ENCODE measurements around the gene DNASE1L2. TPM values are rescaled to one million over a fixed set of nuclear protein-coding genes. Genes with fewer than 3 reads are reported as not detected.

Gene DNASE1L2
- total RNA-seq: 2.2 and 2.4 TPM in 2 replicates
- 2.5 TPM for polyA plus RNA-seq (2012)

- DNase-seq (ENCODE audit: low read depth): no peak
Observed at GRCh38 chr16:2236337-2237101, at the start of gene DNASE1L2. Gene DNASE1L2, plus strand, starts transcription at chr16:2236444. Its CDS starts 373 bp downstream, at chr16:2236817.

- no peak for DNase-seq (ENCODE audit: low read depth)
Observed at GRCh38 chr16:2186505-2186904, 49.7 kb upstream of the DNASE1L2 start.

GRCh38 chr16:2187212-2187611 is 49.0 kb upstream of the DNASE1L2 start:
- DNase-seq (ENCODE audit: low read depth): no peak

GRCh38 chr16:2188395-2188794 is 47.8 kb upstream of the DNASE1L2 start:
- no peak for DNase-seq (ENCODE audit: low read depth)

GRCh38 chr16:2189252-2189893 is 46.9 kb upstream of the DNASE1L2 start:
- DNase-seq (ENCODE audit: low read depth): no peak

GRCh38 chr16:2190002-2190658 is 46.1 kb upstream of the DNASE1L2 start:
- DNase-seq (ENCODE audit: low read depth): no peak

- no peak for DNase-seq (ENCODE audit: low read depth)
Observed at GRCh38 chr16:2190659-2191445, 45.4 kb upstream of the DNASE1L2 start.

GRCh38 chr16:2191446-2191706 is 44.9 kb upstream of the DNASE1L2 start:
- no peak for DNase-seq (ENCODE audit: low read depth)

GRCh38 chr16:2194166-2194834 is 41.9 kb upstream of the DNASE1L2 start:
- no peak for DNase-seq (ENCODE audit: low read depth)

- DNase-seq (ENCODE audit: low read depth): peak; percentile 42
Observed at GRCh38 chr16:2194852-2195321, 41.4 kb upstream of the DNASE1L2 start.

GRCh38 chr16:2195322-2196161 is 40.7 kb upstream of the DNASE1L2 start:
- no peak for DNase-seq (ENCODE audit: low read depth)

GRCh38 chr16:2196162-2196980 is 39.9 kb upstream of the DNASE1L2 start, which contains the start of gene CASKIN1:
Gene CASKIN1, minus strand, starts transcription at chr16:2196605. Its CDS starts 173 bp downstream, at chr16:2196432.
- DNase-seq (ENCODE audit: low read depth): peak; percentile 31

GRCh38 chr16:2196981-2197511 is 39.2 kb upstream of the DNASE1L2 start:
- no peak for DNase-seq (ENCODE audit: low read depth)

GRCh38 chr16:2197765-2198164 is 38.5 kb upstream of the DNASE1L2 start:
- DNase-seq (ENCODE audit: low read depth): no peak

GRCh38 chr16:2198283-2198682 is 38.0 kb upstream of the DNASE1L2 start:
- no peak for DNase-seq (ENCODE audit: low read depth)

GRCh38 chr16:2199095-2199494 is 37.1 kb upstream of the DNASE1L2 start:
- no peak for DNase-seq (ENCODE audit: low read depth)

- no peak for DNase-seq (ENCODE audit: low read depth)
Observed at GRCh38 chr16:2199621-2200139, 36.6 kb upstream of the DNASE1L2 start.

- DNase-seq (ENCODE audit: low read depth): no peak
Observed at GRCh38 chr16:2200313-2200712, 35.9 kb upstream of the DNASE1L2 start.
